GM20431 (cell line): ENCODE results near the gene PDLIM5.

ENCODE experiments used
- in situ Hi-C: fragments of 300-500 bp; cut with MseI, MboI; formaldehyde crosslinking; loops from one replicate; pipeline ENCODE4 v1.15.0; 2020; ENCODE audit warnings: low sequenced_read_pairs; ENCODE audit not compliant: unreplicated experiment

PDLIM5 gene

DNA sequence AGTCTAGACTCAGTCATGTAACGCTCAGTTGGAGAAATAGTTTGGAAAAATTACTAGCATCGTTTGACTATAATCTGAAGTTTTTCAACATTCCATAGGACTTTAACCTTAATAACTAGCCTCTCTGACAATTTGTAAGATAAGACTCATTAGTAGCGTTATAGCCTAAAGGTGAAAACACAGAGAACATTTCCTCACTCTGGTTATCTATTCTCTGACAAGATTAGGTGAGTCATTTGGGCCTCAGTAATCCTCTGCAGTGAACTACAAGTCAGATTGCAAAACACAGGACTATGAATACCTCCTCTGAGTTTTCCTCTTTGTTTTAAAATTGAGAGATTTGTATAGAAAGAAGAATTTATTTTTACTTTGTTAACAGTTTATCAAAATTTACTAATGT lies 31.8 kb upstream of the PDLIM5 start:
- in situ Hi-C loops: no loop called here

DNA sequence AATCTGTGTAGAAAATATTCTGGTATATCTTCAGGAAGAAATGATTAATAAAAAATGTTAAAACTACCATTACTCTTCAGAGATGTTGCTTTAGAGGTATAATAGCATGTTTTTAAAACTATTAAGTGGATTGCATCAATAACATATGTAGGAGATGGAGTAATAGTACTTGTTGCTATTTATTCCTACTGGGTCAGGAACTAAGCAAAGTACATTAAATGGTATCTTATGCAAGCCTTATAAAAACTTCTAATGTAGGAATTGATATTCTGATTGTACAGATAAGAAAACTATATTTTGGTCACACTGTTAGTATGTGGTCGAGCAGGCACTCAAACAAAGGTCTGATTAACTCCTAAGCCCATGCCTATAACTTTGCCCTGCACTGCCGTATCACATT lies 31.4 kb upstream of the PDLIM5 start:
- in situ Hi-C loops: no loop called here

DNA sequence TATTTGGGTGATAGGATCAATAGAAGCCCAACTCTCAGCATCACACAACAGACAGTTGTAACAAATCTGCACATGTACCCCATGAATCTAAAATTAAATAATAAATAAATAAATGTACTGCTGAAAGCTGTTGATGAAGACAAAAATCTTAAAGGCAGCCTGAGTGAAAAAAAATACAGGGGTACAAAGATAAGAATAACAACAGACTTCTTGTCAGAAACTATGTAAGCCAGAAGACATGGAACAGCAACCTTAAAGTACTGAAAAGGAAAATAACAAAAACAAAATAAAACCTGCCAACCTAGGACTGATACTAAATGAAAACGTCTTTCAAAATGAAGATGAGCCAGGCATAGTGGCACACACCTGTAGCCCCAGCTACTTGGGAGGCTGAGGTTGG lies 25.0 kb upstream of the PDLIM5 start:
- in situ Hi-C loops: no loop called here

DNA sequence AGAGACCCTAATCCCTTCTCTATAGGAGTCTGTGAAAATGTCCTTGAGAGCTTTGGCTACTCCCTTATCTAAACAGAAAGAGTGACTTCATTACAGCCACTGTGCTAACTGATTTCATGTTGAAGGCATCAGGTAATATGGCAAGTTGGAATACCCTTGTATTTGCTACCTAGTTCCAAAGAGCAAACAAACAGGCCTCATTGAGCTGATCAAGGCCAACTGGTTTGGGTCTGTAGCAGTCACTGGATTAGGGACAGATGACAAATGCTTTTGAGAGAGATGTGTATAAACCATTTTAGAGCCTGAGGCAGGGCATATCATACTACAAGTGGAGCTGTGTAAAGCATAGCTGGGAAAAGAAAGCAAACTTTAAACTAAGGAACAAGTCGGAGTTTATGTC lies 22.9 kb upstream of the PDLIM5 start:
- in situ Hi-C loops: no loop called here

DNA sequence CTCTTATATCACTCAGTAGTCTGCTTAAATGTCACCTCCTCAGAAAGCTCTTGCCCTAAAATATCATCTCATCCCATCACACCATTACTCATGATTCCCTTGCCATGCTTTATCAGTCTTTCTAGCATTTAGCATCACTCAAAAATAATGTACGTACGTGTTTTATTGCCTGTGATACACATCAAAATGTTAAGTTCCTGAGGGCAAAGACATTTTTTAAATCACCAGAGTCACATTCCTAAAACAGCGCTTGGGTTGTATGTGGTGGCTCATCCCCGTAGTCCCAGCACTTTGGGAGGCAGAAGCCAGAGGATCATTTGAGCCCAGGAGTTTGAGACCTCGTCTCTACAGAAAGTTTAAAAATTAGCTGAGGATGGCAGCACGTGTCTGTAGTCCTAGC lies 21.3 kb upstream of the PDLIM5 start:
- in situ Hi-C loops: no loop called here

DNA sequence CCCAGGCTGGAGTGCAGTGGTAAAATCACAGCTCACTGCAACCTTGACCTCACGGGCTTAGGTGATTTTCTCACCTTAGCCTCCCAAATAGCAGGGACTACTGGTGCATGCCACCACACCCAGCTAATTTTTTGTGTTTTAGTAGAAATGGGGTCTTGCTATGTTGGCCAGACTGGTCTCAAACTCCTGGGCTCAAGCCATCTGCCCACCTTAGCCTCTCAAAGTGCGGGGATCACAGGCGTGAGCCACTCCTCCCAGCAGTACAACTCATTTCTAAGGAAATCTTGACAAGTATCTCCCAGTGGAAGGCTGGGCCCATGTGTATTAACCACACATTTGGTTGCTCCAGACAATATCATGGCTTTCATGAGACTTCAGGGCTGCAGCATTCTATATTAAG lies 20.4 kb upstream of the PDLIM5 start:
- in situ Hi-C loops: no loop called here

DNA sequence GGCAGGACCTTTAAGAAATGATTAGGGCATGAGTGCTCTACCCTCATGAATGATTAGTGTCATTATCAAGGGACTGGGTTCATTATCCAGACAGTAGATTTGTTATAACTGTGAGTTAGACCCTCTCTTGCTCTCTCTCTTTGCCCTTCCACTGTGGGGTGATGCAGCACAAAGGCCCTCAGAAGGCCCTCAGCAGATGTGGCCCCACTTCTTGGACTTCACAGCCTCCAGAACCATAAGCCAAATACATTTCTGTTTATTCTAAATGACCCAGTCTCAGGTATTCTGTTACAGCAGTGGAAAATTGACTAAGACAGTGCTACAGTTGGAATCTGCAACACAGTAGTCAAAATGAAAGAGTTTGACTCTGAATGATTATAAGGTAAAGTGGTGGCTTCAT lies 17.2 kb upstream of the PDLIM5 start:
- in situ Hi-C loops: no loop called here

DNA sequence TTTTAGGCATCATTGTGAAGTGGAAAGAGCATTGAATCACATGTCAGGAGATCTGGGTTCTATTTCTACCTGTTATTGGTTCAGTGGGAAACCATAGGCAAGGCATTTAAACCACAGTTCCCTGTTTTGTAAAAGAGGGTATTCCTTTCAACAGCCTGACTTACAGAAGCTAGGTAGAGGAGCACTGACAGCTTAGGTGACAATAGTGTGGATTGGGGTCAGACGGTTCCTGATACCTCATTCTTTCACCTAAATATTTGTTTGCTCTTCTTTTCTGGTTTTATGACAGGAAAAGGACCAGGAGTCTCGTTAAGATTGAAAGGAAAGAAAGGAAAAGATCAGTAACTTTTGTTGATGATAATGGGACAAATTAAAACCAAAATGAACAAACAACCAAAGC lies 15.9 kb upstream of the PDLIM5 start:
- in situ Hi-C loops: no loop called here

DNA sequence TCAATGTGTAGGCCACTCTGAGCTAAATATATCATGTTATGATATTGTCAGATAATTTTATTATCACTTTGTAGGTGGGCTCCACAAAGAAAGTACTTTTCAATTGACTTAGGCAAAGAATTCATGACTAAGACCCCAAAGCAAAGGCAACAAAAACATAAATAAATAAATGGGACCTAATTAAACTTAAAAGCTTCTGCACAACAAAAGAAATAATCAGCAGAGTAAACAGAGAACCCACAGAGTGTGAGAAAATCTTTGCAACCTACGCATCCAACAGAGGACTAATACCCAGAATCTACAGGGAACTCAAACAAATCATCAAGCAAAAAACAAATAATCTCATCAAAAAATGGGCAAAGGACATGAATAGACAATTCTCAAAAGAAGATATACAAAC lies 15.2 kb upstream of the PDLIM5 start:
- in situ Hi-C loops: no loop called here

DNA sequence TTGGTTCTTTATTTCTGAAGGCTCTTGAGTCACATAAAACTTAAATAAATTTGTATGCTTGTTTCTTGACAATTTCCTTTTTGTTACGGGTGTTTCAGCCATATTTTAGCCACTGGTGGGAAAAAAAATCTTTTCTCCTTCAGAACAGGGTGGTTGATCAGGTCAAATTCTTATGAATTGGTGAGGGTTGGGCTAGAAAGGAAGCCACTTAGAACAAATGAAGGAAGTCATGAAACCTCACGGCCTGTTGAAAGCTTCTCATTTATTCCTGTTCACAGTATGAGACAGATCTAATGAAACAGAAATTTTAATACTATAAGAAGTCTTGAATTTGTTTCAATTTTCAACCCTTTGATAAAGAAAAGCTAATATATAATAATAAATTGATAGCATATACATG lies 12.1 kb upstream of the PDLIM5 start:
- in situ Hi-C loops: no loop called here

DNA sequence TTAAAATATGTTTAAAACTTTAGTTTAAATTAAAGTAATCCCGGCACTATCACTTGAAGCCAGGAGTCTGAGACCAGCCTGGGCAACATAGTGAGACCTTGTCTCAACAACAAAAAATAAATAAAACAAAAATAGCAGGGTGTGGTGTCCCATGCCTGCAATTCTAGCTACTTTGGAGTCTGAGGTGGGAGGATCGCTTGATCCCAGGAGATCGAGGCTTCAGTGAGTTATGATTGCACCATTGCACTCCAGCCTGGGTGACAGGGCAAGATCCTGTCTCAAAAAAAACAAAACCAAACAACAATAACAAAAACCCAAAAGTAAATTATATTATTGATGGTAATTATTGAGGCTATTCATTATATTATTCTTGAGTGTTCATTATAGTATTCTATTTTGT lies 9.9 kb upstream of the PDLIM5 start:
- in situ Hi-C loops: no loop called here

DNA sequence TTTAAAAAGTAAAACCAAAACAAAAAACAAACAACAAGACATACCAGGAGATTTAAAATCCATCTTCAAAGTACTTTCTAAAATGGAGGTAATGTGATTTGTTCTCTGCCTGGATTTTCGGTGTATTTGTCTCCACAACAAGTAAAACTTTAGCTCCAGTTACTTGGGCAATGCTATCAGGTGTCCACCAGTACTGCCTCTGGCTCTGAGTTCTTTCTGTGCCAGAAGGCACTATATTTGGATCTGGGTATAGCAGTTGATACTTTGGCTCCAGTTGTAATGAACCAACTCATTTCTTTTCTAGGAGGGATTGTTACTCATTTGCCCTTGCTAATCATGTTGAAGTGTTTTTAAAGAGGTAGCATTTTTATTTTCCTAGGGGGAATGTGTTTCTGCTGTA lies 9.5 kb upstream of the PDLIM5 start:
- in situ Hi-C loops: no loop called here

DNA sequence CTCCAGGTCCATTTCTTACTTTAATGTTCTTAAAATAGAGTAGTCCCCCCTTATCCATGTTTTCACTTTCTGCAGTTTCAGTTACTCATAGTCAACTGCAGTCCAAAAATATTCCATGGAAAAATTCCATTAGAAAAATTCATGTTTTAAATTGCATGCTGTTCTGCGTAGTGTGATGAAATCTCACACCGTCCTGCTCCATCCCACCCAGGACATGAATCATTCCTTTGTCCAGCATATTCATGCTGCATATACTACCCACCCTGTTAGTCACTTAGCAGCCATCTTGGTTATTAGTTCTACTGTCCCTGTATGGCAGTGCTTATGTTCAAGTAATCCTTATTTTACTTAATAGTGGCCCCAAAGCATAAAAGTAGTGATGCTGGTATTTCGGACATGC lies 5.4 kb upstream of the PDLIM5 start:
- in situ Hi-C loops: no loop called here

DNA sequence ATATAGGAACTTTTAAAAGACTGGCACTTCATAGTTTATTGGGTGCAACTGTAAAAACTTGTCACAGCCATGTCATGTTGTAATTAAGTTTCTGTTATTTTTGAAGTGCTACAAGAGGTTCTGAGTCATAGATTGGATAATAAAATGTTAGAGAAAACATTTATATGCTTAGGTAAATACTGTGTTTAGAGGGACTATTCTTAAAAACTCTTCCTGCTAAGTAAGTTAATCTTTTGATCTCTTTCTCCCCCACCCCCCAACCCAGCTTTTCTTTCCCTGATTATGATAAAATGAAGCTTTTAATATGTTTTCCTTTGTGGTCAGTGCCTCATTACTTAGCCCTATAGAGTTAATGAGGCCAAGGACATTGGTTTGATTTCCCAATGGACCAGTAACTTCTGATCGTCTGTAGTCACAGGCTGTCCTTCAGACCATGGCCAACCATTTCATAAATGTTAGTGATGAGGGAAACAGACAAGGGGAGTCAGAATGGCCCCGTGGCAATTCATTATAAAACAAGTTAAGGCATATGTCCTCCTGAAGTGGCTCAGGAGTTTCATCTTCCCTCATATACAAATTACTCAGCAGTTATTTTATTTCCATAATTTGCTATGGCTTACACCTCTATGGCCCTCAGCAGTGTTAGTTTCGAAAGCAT lies 3.9 kb upstream of the PDLIM5 start:
- in situ Hi-C loops: no loop called here

DNA sequence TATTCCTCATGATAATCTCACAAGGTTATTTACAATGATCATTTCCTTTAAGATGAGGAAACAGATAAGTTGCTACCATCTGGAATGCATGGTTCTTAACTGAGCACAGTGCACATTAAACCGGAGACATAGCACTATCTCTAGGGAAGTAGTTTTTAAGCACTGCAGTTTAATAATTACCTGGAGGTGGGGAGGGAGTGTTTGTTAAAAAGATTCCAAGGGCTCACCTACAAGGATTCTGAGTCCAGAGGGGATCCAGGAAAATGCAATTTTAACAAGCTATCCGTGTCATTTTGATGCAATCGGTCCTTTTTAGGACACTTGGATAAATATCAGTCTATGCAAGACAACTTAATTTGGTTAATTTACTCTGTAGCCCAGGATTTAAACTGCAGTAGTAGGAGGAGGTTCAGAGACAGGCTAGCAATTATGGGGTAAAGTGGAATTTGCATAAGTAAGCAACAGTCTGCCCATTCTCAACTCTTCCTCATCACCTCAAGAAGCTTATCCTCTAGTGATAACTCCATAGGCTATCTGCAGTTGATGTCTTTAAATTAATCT lies 2.8 kb upstream of the PDLIM5 start:
- in situ Hi-C loops: no loop called here

DNA sequence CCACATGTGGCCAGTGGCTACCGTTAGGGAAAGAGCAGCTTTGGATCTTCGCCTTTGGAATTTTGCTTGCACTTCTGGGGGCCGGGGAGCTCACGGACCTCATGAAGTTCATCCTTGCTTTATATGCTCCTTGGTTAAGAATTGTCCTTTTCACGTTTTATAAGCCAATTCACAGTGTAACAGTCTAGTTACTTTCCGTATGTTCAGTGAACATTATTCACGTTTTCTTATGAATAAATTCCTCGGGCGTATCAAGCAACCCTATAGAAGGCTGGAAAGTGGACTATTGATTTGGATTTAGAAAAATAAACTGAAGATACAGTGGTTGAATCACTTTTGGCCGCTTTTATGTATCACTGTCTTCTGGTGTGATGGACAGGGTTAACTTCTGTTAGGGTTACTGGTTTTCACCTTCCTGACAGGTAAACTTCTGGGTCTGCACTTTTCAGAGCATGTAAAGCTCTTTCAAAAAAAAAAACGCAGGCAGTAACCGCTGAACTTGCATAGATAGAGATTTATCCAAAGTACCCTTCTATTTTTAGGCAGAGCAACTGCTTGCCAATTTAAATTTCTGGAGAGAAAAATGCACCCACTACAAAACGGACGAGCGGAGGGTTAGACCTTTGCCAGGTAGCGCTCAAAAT lies 569 bp upstream of the PDLIM5 start:
- in situ Hi-C loops: no loop called here

DNA sequence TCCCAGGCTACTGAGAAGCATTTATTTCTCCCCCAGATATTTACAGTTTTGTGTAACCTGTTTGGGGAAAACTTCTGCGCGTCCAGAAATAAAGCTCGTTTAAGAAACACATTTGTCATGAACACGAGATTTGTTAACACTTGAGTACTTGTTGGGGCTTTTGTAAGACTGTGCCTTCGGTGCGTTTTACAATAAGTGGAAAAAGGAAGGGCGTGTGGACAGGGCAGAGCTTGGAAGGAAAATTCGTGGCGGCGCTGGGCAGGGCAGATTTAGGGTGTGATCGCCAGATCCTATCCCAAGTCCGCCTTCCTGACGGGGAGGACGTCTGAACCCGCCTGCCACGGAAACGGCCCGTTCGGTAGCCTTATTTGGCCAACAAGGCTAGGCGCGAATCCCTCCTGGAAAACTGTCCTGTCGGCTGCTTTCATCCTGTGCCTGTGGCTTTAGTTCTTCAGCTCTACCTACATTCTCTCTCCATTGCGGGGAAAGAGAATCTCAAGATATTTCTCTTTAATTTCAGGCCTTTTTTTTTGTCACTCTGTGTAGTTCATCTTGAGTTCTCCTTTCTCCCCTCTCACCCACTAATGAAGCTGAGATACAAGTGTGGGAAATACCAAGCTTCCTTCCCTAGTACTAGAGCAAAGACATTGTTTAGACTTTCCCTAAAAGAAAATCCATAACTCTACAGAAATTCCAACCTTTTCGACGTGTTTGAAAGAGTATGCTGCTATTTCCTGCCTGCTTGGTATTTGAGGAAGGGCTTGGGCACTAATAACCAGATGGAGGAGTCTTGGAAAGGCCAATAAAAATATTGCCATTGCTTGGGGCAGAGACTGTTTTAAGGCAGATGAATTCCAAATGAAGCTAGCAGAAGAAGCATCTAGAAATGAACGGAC lies 982 bp downstream of the PDLIM5 start:
- in situ Hi-C loops: no loop called here

DNA sequence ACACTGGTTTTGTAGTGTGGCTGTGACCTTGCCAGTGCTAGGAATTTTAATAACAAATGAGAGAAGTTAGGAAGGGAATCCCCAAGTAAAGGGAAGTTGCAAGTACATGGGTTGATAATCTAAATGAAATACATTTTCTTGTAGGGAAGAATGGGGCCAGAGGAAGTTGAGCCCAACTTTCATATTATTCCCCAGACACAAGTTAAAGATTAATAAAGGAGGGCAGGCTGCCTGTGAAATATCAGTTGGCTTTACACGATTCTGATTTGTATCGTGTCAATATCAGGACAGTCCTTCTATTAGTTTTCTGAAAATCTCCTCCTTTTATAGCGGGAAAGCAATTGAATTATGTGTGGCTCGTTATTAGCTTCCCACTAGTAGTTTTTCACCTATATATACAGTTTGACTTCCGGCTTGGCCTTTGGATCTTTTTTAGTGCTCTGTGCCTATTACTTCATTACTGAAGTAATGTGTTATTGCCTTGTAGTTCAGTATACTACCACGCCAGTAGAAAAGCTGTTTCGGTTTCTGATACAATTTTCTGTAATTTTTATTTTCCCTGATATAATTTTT lies 1.7 kb downstream of the PDLIM5 start:
- in situ Hi-C loops: no loop called here

DNA sequence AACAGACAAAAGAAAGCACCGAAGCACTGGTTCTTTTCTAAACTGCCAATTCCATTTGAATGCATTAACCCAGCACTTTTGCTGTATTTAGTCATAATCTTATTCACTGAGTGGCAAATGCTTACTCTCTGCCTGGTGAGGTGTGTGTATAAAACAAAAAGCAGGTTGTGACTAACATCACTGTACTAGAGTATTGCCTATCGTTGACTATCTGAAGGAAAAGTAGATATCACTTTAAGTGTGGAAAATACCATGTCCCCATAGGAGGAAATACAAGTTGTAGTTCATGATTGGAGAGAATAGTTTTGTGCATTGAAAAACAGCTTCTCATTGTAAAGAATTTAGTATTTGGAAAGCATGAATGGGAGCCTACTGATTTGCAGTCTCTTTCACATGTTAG lies 2.7 kb downstream of the PDLIM5 start:
- in situ Hi-C loops: no loop called here

DNA sequence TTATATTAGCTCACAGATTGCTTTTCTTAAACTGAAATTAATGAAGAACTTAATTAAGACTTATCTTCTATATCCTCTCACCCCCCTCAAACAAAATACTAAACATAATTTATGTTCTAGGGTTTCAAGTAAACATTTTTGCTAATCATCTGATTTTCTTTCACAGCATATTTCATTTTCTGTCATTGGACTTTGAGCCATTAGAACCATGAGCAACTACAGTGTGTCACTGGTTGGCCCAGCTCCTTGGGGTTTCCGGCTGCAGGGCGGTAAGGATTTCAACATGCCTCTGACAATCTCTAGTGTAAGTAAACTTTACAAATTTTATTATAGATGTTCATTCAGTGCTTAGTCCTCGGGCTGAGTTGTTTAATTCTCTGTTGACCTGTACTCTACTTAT lies 3.3 kb downstream of the PDLIM5 start:
- in situ Hi-C loops: no loop called here

DNA sequence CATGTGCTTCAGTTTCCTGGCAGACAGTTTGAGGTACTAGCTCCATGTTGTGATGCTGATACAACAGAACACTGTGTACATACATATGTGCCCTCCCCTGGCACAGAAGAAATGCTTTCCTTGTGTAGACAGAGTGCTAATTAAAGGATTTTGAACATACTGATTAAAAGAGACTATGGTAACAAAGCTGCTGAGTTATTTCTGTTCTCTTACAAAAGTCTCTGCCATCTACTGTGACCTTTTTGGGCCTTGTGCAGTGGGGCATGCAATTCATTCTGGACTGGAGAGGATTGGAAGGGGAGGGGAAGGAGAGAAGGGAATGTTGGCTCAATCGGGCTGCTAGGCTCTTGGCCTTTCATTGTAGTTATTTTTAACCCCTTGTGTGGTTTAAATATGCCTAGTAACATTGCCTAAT lies 6.0 kb downstream of the PDLIM5 start:
- in situ Hi-C loops: no loop called here
